ENCODE measurements around the gene ATP6V0A1. TPM values are rescaled to one million over a fixed set of nuclear protein-coding genes. Genes with fewer than 3 reads are reported as not detected.

ATP6V0A1 gene
- polyA plus RNA-seq, 3 donors: 53.4 to 73.9 (median 55.7) TPM

GRCh38 chr17:42564815-42565522, 106.3 kb downstream of the ATP6V0A1 start:
- DNase-seq (ENCODE audit: extremely low read depth in 1 of 11, low read depth in 9 of 11, low spot score in 4 of 11): no peak

- no peak for DNase-seq (ENCODE audit: extremely low read depth in 1 of 11, low read depth in 9 of 11, low spot score in 4 of 11)
Measured at GRCh38 chr17:42565523-42566214, 107.0 kb downstream of the ATP6V0A1 start.

- DNase-seq (ENCODE audit: extremely low read depth in 1 of 11, low read depth in 9 of 11, low spot score in 4 of 11): no peak
Measured at GRCh38 chr17:42566215-42566882, 107.7 kb downstream of the ATP6V0A1 start.

- DNase-seq (ENCODE audit: extremely low read depth in 1 of 11, low read depth in 9 of 11, low spot score in 4 of 11): peak in 10 of 11 donors; percentile 69 to 87 (median 83)
Measured at GRCh38 chr17:42566883-42567573, 108.3 kb downstream of the ATP6V0A1 start, which contains the start of gene MLX. TSS of gene MLX (plus strand) at chr17:42567100. CDS start at chr17:42567125, 25 bp downstream.

- DNase-seq (ENCODE audit: extremely low read depth in 1 of 11, low read depth in 9 of 11, low spot score in 4 of 11): no peak
Measured at GRCh38 chr17:42568341-42569111, 109.8 kb downstream of the ATP6V0A1 start.

- no peak for DNase-seq (ENCODE audit: extremely low read depth in 1 of 11, low read depth in 9 of 11, low spot score in 4 of 11)
Measured at GRCh38 chr17:42571435-42572225, 113.0 kb downstream of the ATP6V0A1 start.

Other genes with a start within 250 kb of the ATP6V0A1 start
- gene STAT5B, start 182.5 kb upstream of the ATP6V0A1 start, polyA plus RNA-seq (ENCODE audit: insufficient read length in 3 of 3): 10 to 100 TPM; 40.2 to 54.1 (median 43.5) TPM
- 1 to 10 TPM; 5.2 to 6.8 (median 5.8) TPM for gene STAT5A, start 170.4 kb upstream of the ATP6V0A1 start, polyA plus RNA-seq (ENCODE audit: insufficient read length in 3 of 3)
- gene STAT3, start 70.4 kb upstream of the ATP6V0A1 start, polyA plus RNA-seq (ENCODE audit: insufficient read length in 3 of 3): 10 to 100 TPM; 58.1 to 81.2 (median 58.9) TPM
- 10 to 100 TPM; 58.3 to 77.9 (median 62.5) TPM for gene CAVIN1, start 35.6 kb upstream of the ATP6V0A1 start, polyA plus RNA-seq (ENCODE audit: insufficient read length in 3 of 3)
- gene NAGLU, start 77.4 kb downstream of the ATP6V0A1 start, polyA plus RNA-seq (ENCODE audit: insufficient read length in 3 of 3): 10 to 100 TPM; 15.6 to 31.6 (median 26.4) TPM
- 1 to 10 TPM; 3.4 to 5.9 (median 5.0) TPM for gene HSD17B1, start 94.0 kb downstream of the ATP6V0A1 start, polyA plus RNA-seq (ENCODE audit: insufficient read length in 3 of 3)
- gene COASY, start 103.3 kb downstream of the ATP6V0A1 start, polyA plus RNA-seq (ENCODE audit: insufficient read length in 3 of 3): 10 to 100 TPM; 59.8 to 66.8 (median 61.4) TPM
- 10 to 100 TPM; 33.2 to 36.1 (median 35.5) TPM for gene MLX, start 108.2 kb downstream of the ATP6V0A1 start, polyA plus RNA-seq (ENCODE audit: insufficient read length in 3 of 3)
- gene PSMC3IP, start 118.9 kb downstream of the ATP6V0A1 start, polyA plus RNA-seq (ENCODE audit: insufficient read length in 3 of 3): 10 to 100 TPM; 16.0 to 22.9 (median 18.4) TPM
- 10 to 100 TPM; 44.7 to 65.3 (median 46.9) TPM for gene RETREG3, start 150.5 kb downstream of the ATP6V0A1 start, polyA plus RNA-seq (ENCODE audit: insufficient read length in 3 of 3)
- gene TUBG1, start 150.8 kb downstream of the ATP6V0A1 start, polyA plus RNA-seq (ENCODE audit: insufficient read length in 3 of 3): 10 to 100 TPM; 49.6 to 66.9 (median 54.7) TPM
- gene TUBG2, start 200.4 kb downstream of the ATP6V0A1 start, polyA plus RNA-seq (ENCODE audit: insufficient read length in 3 of 3): 10 to 100 TPM; 24.7 to 41.1 (median 25.7) TPM
- 10 to 100 TPM; 14.4 to 18.9 (median 18.6) TPM for gene PLEKHH3, start 218.1 kb downstream of the ATP6V0A1 start, polyA plus RNA-seq (ENCODE audit: insufficient read length in 3 of 3)
- 1 to 10 TPM; 1.6 to 2.4 (median 1.7) TPM for gene CCR10, start 223.0 kb downstream of the ATP6V0A1 start, polyA plus RNA-seq (ENCODE audit: insufficient read length in 3 of 3)
- gene CNTNAP1, start 223.7 kb downstream of the ATP6V0A1 start, polyA plus RNA-seq (ENCODE audit: insufficient read length in 3 of 3): 1 to 10 TPM; 6.7 to 8.9 (median 8.7) TPM

All from renal cortex interstitium (tissue), 11 donors.